ENCODE results near the gene SPATA20.

Gene SPATA20

DNA sequence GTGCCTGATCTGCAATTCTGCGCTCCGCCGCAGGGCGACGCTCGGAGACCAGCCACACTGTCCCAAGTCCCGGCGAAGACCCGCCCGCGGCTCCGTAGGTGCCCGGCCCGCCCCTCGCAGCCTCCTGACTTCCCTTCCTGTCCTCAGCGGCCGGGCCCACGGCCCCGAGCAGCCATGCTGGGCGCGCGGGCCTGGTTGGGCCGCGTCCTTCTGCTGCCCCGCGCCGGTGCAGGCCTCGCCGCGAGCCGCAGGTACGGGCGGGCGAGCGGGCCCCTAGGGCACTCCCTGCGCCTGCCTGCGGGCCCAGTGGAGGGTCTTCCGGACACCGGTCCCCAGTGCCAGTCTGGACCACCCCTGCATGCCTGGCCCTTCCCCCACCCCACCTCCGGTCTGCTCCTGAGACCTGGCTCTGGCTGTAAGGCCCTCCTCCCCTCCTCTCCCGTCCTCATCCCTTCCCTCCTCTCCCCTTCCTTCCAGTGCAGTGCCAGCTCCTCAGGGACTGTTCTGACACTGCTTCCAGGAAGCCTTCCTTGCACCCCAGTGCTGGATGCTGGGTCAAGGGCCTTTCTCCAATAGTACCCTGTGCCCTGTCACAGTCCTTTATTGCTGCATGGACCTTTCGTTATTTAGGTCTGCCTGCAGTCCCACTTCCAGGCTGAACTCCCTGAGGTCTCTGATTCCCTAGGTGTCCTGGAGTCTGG, at the start of gene SPATA20:
Gene SPATA20, plus strand, starts transcription at position 140 of the 701 bp plus-strand sequence. Its CDS starts 35 bp downstream, at position 175.
- H3K9ac ChIP-seq (ENCODE audit: low read length) = peak within 1 kb of the TSS; percentile 84
- H3K27ac ChIP-seq (ENCODE audit: low read depth, low read length) = peak within 1 kb of the TSS; percentile 74
- H3K4me1 ChIP-seq (ENCODE audit: control insufficient read depth, insufficient read depth, low read length) = peaks cover 5% of the 10 kb centered on the region
- H3K27me3 ChIP-seq (ENCODE audit: control insufficient read depth, insufficient read depth, low read length) = no peaks in the 10 kb centered on the region
- no peaks in the 10 kb centered on the region for H3K36me3 ChIP-seq (ENCODE audit: control insufficient read depth, insufficient read depth, low read length)
- H3K4me3 ChIP-seq (ENCODE audit: low read length) = peak within 1 kb of the TSS; percentile 83

DNA sequence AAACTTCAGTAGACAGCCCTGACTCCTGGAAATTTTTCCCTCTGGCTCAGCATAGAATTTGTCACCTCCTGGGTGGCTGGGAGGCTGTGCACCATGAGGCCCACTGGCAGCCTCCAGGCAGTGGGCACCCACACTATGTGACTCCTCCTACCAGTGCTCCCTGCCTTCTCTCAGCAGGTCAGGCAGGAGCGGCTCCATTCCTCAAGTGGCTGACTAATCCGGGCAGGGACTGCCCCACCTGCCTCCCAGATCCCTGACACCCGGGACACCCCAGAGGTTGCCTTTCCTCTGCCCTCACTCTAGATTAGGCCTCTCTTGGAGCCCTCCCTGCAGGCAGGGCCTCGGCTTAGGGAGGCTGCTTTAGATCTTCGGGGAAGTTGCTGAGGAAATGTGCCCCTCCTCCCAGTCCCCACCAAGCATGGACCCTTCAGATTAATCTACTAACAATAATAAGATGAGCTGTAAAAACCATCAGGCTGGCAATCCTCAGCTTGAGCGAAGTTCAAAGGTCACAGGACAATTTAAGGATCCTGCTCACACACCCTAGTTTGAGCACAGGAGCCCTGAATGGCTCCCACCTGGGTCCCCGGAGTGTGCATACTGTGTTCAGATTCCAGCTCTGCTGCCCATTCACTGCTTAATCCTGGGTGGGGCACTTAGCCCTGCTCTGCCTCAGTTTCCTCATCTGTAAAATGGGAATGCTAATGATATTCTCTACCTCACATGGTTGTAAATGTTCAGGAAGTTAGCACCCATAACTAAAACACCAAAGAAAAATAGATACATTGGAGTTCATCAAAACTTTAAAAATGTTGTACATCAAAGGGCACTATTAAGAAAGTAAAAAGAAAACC, 48.7 kb upstream of the SPATA20 start:
- no peaks in the 10 kb centered on the region for H3K36me3 ChIP-seq (ENCODE audit: control insufficient read depth, insufficient read depth, low read length)

DNA sequence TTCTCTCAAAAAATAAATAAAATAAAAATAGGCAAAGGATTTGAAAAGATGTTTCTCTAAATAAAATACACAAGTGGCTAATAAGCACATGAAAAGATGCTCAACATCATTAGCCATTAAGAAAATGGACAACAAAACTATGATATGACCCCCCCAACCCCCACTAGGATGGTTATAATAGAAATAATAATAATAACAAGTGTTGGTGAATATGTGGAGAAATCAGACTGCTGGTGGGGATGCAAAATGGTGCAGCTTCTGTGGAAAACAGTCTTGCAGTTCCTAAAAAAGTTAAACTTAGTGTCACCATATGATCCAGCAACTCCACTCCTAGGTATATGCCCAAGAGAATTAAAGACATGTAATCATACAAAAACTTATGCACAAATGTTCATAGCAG, 47.7 kb upstream of the SPATA20 start:
- no peaks in the 10 kb centered on the region for H3K36me3 ChIP-seq (ENCODE audit: control insufficient read depth, insufficient read depth, low read length)
- no peaks in the 10 kb centered on the region for H3K27me3 ChIP-seq (ENCODE audit: control insufficient read depth, insufficient read depth, low read length)
- H3K9ac ChIP-seq (ENCODE audit: low read length) = no peak overlapping the region
- H3K4me3 ChIP-seq (ENCODE audit: low read length) = no peak overlapping the region
- no peaks in the 10 kb centered on the region for H3K4me1 ChIP-seq (ENCODE audit: control insufficient read depth, insufficient read depth, low read length)
- no peak overlapping the region for H3K27ac ChIP-seq (ENCODE audit: low read depth, low read length)

More for the DNA sequence above, 48.7 kb upstream of the SPATA20 start:
- Histone ChIP-seq H3K9ac (ENCODE audit: low read length) (no peak overlapping the region), H3K27me3 (ENCODE audit: control insufficient read depth, insufficient read depth, low read length) (no peaks in the 10 kb centered on the region), H3K4me3 (ENCODE audit: low read length) (no peak overlapping the region), H3K4me1 (ENCODE audit: control insufficient read depth, insufficient read depth, low read length) (no peaks in the 10 kb centered on the region), H3K27ac (ENCODE audit: low read depth, low read length) (no peak overlapping the region)

DNA sequence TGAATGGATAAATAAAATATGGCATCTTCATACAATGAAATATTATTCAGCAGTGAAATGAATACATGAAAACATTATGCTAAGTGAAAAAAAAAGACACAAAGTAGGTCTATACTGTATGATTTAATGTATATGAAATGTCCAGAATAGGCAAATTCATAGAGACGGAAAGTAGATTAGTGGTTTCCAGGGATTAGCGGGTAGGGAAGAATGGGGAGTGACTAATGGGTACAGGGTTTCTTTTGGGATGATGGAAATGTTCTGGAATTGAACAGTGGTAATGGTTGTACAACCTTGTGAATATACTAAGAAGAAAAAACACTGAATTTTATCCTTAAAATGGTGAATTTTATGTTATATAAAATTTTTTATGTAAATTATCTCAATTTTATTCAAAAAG, 47.3 kb upstream of the SPATA20 start:
- no peak overlapping the region for H3K4me3 ChIP-seq (ENCODE audit: low read length)
- H3K36me3 ChIP-seq (ENCODE audit: control insufficient read depth, insufficient read depth, low read length) = no peaks in the 10 kb centered on the region
- H3K9ac ChIP-seq (ENCODE audit: low read length) = no peak overlapping the region
- no peak overlapping the region for H3K27ac ChIP-seq (ENCODE audit: low read depth, low read length)
- H3K4me1 ChIP-seq (ENCODE audit: control insufficient read depth, insufficient read depth, low read length) = no peaks in the 10 kb centered on the region
- no peaks in the 10 kb centered on the region for H3K27me3 ChIP-seq (ENCODE audit: control insufficient read depth, insufficient read depth, low read length)

DNA sequence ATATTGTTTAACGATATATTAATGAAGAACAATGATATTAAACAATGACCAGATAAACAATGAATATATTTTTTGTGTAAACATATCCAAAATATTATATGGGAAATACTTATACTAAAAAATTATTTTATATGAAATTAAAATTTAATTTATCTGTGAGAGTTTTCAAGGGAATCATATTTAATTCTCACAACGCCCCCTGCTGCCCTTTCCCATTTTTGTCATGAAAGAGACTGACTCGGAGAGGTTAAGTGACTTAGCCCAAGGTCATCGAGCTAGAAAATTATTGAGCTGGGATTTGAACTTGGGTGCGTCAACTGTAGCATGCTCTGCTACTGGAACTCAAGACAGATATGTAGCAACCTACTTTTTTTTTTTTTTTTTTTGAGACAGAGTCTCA, 45.9 kb upstream of the SPATA20 start:
- H3K4me3 ChIP-seq (ENCODE audit: low read length) = no peak overlapping the region
- H3K27me3 ChIP-seq (ENCODE audit: control insufficient read depth, insufficient read depth, low read length) = no peaks in the 10 kb centered on the region
- H3K36me3 ChIP-seq (ENCODE audit: control insufficient read depth, insufficient read depth, low read length) = no peaks in the 10 kb centered on the region
- H3K4me1 ChIP-seq (ENCODE audit: control insufficient read depth, insufficient read depth, low read length) = no peaks in the 10 kb centered on the region
- no peak overlapping the region for H3K9ac ChIP-seq (ENCODE audit: low read length)
- no peak overlapping the region for H3K27ac ChIP-seq (ENCODE audit: low read depth, low read length)

DNA sequence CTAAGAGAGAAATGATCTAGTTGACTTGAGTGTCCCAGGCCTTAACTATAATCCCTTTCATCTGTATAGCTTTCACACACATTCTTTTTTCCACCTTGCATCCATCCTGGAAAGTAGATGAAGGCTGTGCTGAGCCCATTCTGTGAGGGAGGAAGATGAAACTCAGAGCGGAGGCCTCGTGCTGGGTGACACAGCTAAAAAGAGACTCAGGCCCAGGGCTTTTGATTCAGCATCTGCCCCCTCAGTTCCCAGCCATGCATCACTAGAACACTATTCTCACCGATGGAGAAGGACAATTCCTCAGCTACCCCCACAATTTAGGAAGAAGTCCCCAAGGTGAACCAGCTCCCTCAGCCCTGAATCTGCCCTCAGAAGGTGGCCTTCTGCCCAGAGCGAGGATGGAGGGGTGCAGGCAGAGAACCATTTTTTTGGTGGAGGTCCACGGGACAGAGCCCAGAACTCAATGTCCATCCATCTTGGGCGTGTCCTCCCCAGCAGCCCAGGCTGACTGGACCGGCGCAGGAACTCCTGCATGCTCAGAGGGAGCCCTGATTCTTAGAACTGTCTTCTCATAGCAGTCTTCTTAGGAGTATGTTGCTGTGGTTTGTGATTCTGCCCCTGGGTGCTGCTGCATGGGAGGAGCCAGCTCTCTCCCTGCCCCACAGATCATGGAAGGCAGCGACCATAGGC, 44.5 kb upstream of the SPATA20 start:
- Histone ChIP-seq H3K36me3 (ENCODE audit: control insufficient read depth, insufficient read depth, low read length) (no peaks in the 10 kb centered on the region), H3K4me3 (ENCODE audit: low read length) (no peak overlapping the region), H3K9ac (ENCODE audit: low read length) (no peak overlapping the region), H3K27ac (ENCODE audit: low read depth, low read length) (no peak overlapping the region), H3K4me1 (ENCODE audit: control insufficient read depth, insufficient read depth, low read length) (no peaks in the 10 kb centered on the region), H3K27me3 (ENCODE audit: control insufficient read depth, insufficient read depth, low read length) (no peaks in the 10 kb centered on the region)

DNA sequence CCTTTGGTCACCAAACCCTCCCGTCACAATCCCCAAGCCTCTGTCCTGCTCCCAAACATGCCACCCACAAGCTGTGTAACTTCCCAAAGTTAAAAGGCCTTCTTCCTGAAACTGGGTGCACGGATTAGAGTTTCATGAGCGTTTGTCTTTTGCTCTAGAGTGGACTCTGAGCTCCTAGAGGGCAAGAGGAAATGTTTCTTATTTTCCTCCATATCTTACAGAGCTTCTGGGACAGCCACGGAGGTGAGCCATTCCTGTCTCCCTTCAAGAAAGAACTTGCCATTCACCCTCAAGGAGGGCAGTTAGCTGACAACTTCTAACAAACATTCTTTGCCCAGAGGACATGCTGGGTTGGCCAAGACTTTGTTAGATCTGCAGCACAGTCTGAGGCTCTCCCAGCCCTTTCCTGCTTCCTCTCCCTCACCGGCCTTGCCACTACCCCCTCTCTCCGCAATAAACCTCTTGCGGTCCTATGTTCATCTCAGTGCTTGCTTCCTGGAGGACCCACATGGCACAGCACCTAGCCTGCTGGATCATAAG, 41.3 kb upstream of the SPATA20 start:
- Histone ChIP-seq H3K27ac (ENCODE audit: low read depth, low read length) (no peak overlapping the region), H3K4me1 (ENCODE audit: control insufficient read depth, insufficient read depth, low read length) (peaks cover 5% of the 10 kb centered on the region), H3K9ac (ENCODE audit: low read length) (no peak overlapping the region), H3K36me3 (ENCODE audit: control insufficient read depth, insufficient read depth, low read length) (no peaks in the 10 kb centered on the region), H3K4me3 (ENCODE audit: low read length) (no peak overlapping the region), H3K27me3 (ENCODE audit: control insufficient read depth, insufficient read depth, low read length) (no peaks in the 10 kb centered on the region)

DNA sequence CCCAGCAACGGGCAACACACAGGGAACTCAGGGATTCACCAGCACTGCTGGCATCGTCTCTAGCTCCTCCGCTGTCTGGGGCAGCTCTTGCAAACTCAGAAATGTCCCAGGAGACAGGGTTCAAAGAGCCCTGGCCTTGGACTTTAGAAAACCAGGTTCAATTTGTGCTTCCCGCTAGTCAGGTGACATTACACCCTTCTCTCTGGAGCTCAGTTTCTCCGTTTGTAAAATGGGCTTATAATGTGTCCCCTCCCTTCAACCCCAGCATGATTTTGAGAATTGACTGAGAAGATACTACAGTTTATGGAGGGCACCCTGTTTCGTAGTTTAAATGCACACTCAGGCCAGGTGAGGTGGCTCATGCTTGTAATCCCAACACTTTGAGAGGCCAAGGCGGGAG, 40.7 kb upstream of the SPATA20 start:
- Histone ChIP-seq H3K36me3 (ENCODE audit: control insufficient read depth, insufficient read depth, low read length) (no peaks in the 10 kb centered on the region), H3K9ac (ENCODE audit: low read length) (no peak overlapping the region), H3K27me3 (ENCODE audit: control insufficient read depth, insufficient read depth, low read length) (no peaks in the 10 kb centered on the region), H3K4me1 (ENCODE audit: control insufficient read depth, insufficient read depth, low read length) (peaks cover 5% of the 10 kb centered on the region), H3K27ac (ENCODE audit: low read depth, low read length) (no peak overlapping the region), H3K4me3 (ENCODE audit: low read length) (no peak overlapping the region)

DNA sequence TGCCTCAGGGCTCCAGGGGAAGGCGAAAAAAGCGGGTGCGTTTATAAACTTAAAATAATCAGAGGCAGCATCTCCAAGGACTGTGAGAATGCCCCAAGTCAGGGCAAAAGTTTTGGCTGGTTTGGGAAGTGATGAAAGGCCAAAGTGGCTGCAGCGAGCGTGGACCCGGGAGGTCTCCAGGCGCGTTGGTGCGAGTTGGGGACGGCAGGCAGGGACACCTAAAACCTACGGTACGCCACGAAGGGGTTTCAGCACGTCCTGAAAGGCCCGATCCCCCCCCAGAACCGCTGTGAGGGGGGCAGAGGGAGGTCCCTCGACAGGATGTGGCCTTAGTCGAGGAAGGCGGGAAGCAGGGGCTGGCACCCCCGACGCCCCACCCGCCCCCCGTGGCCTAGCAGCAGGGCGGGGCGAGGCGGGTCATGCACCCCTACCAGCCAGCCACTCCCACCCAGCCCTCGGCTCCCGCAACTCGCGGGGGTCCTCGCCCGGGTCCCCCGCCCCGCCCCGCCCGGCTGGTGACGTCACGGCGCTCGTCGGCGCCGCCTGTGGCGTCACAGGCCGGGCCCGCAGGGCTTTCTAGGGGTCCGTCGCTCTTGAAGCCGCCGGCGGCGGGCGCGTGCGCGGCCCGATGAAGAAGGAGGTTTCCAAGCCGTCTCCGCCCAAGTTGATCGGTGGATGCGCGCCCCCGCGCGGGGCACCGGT, 39.0 kb upstream of the SPATA20 start, which contains the start of gene MYCBPAP:
Gene MYCBPAP, plus strand, starts transcription at position 569 of the 702 bp plus-strand sequence. CDS start 236 bp downstream, outside the sequence.
- peak within 1 kb of the TSS; percentile 46 for H3K4me3 ChIP-seq (ENCODE audit: low read length)
- peak within 1 kb of the TSS; percentile 18 for H3K27ac ChIP-seq (ENCODE audit: low read depth, low read length)
- H3K4me1 ChIP-seq (ENCODE audit: control insufficient read depth, insufficient read depth, low read length) = peaks cover 5% of the 10 kb centered on the region
- no peaks in the 10 kb centered on the region for H3K36me3 ChIP-seq (ENCODE audit: control insufficient read depth, insufficient read depth, low read length)
- no peaks in the 10 kb centered on the region for H3K27me3 ChIP-seq (ENCODE audit: control insufficient read depth, insufficient read depth, low read length)
- H3K9ac ChIP-seq (ENCODE audit: low read length) = peak within 1 kb of the TSS; percentile 12

DNA sequence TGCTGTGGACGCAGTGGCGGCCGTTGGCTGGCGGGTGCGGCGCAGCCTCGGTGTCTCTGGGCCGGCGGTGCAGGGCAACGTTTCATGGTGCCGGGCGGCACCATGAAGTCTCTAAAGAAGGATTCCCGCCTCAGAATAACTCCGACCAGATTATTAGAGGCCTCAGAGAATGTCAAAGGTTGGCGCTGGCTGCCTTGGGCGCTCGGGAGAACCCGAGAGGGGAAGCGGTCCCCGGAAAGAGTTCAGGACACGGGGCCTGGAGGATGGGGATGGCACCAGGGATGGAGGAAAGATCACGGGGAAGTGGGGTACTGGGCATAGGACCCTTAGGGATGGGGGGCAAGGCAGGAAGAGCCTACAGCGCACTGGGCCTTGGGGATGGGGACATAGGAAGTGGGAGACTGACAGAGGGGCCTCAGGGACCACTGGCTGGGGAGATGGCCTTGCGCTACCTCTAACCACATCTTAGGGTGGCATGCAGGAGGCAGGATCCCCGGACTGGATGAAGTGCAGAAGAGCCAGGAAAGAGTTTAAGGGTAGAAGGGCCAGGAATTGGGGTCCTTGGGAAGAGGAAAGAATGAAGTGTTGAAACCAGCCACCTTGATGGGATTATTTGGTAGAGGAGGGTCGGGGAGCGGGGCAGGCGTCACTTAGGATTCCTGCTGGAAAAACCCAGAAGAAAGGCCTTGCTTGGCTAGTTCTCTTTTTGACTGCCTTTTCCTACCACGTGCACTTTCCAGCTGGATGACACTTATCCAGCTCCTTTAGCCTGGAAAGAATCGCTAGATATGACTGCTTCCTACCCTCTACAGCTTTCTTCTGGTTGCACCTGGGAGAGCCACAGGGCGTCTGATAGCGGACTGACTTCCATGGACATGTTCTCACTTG, 38.2 kb upstream of the SPATA20 start:
- peak overlapping the region; percentile 46 for H3K4me3 ChIP-seq (ENCODE audit: low read length)
- H3K27ac ChIP-seq (ENCODE audit: low read depth, low read length) = peak overlapping the region; percentile 18
- peaks cover 5% of the 10 kb centered on the region for H3K4me1 ChIP-seq (ENCODE audit: control insufficient read depth, insufficient read depth, low read length)
- H3K9ac ChIP-seq (ENCODE audit: low read length) = no peak overlapping the region
- H3K36me3 ChIP-seq (ENCODE audit: control insufficient read depth, insufficient read depth, low read length) = no peaks in the 10 kb centered on the region
- H3K27me3 ChIP-seq (ENCODE audit: control insufficient read depth, insufficient read depth, low read length) = no peaks in the 10 kb centered on the region

DNA sequence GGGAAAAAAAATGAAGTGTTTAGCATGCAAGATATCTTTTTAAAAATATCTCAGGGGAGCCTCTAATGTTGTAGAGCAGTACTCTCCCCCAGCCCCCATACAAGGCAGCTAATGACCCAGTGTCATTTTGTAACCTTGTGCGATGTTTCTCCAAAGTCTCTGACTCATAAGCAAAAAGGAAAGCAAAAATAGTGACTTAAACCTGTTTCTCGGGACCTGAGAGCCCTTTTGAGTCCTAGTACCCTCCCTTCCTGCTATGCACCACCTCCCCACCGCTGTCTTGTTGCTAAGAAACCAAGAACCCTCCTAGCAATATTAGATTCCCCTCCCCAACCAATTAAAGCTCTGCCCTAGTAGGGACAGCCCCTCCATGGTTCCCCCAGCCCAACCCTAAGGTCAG, 35.9 kb upstream of the SPATA20 start:
- Histone ChIP-seq H3K4me3 (ENCODE audit: low read length) (no peak overlapping the region), H3K4me1 (ENCODE audit: control insufficient read depth, insufficient read depth, low read length) (peaks cover 5% of the 10 kb centered on the region), H3K36me3 (ENCODE audit: control insufficient read depth, insufficient read depth, low read length) (no peaks in the 10 kb centered on the region), H3K27me3 (ENCODE audit: control insufficient read depth, insufficient read depth, low read length) (no peaks in the 10 kb centered on the region), H3K9ac (ENCODE audit: low read length) (no peak overlapping the region), H3K27ac (ENCODE audit: low read depth, low read length) (no peak overlapping the region)
